ENCODE data around the gene ZBTB22.

Gene ZBTB22

GRCh38 chr6:33296797-33297405 is 20.6 kb downstream of the ZBTB22 start:
- peak overlapping the region; percentile 98 for H3K27ac ChIP-seq
- no peak for TF ChIP-seq ZFX (IDR thresholded peaks at IDR 0.05; ENCODE audit: borderline replicate concordance)
- TF ChIP-seq, protein P1, sequence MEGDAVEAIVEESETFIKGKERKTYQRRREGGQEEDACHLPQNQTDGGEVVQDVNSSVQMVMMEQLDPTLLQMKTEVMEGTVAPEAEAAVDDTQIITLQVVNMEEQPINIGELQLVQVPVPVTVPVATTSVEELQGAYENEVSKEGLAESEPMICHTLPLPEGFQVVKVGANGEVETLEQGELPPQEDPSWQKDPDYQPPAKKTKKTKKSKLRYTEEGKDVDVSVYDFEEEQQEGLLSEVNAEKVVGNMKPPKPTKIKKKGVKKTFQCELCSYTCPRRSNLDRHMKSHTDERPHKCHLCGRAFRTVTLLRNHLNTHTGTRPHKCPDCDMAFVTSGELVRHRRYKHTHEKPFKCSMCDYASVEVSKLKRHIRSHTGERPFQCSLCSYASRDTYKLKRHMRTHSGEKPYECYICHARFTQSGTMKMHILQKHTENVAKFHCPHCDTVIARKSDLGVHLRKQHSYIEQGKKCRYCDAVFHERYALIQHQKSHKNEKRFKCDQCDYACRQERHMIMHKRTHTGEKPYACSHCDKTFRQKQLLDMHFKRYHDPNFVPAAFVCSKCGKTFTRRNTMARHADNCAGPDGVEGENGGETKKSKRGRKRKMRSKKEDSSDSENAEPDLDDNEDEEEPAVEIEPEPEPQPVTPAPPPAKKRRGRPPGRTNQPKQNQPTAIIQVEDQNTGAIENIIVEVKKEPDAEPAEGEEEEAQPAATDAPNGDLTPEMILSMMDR (IDR thresholded peaks at IDR 0.05) = no peak

GRCh38 chr6:33295621-33296369 is 21.7 kb downstream of the ZBTB22 start:
- no peak for TF ChIP-seq ZFX (IDR thresholded peaks at IDR 0.05; ENCODE audit: borderline replicate concordance)
- H3K27ac ChIP-seq = peak overlapping the region; percentile 98

GRCh38 chr6:33294086-33294823 is 23.3 kb downstream of the ZBTB22 start:
- TF ChIP-seq ZFX (IDR thresholded peaks at IDR 0.05; ENCODE audit: borderline replicate concordance) = no peak
- TF ChIP-seq, protein P1 (IDR thresholded peaks at IDR 0.05) = no peak
- H3K27ac ChIP-seq = no peak overlapping the region; the same call in 1 of the 2 replicates

DNA sequence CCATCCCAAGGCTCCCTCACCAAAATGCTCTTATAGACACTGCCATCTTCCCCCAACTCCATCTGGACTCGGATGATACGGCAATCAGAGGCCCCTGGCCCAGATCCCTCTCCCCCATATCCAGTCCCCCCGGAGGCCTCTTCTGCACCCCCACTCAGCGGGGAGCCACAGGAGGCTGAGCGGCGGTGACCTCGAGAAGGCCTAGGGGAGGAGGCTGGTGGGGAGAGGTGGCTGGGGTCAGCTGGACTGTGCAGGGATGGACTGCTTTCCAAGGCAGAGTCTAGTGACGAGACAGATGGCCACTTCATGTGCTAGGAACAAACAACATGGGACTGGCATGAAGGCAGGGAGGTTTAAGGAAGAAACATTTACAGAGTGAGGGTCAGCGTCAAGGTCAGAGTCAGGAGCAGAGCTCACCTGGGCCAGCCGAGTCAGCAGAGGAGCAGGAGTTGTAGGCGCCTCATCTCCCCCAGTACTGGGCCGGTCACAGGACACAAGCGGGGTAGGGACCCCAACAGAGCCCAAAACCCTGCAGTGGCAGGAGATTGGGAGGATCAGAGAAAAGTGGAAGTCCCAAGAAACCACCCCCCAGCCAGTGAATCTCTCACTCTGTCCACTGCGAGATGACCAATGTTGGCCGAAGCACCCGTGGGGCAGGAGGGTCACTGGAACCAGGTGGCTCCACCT is 24.4 kb downstream of the ZBTB22 start:
- H3K27ac ChIP-seq = no peak overlapping the region
- no peak for TF ChIP-seq ZFX (IDR thresholded peaks at IDR 0.05; ENCODE audit: borderline replicate concordance)
- TF ChIP-seq, protein P1 (IDR thresholded peaks at IDR 0.05) = no peak

DNA sequence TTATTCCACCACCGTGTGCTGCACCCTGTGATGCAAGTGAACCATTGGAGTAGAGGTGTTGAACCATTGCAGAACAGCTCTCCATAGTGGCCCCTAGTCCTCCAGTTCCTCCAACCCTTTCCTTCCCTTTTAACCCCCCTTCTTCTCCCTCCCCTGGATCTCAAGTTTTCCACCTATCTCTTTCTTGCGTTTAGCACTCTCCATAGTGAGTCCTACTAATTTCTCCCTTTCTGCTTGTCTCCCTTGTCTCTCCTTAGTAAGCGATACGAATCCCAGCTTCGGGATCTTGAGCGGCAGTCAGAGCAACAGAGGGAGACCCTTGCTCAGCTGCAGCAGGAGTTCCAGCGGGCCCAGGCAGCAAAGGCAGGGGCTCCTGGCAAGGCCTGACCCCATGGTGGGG is 27.1 kb downstream of the ZBTB22 start:
- TF ChIP-seq ZFX (IDR thresholded peaks at IDR 0.05; ENCODE audit: borderline replicate concordance) = no peak
- TF ChIP-seq, protein P1 (IDR thresholded peaks at IDR 0.05) = no peak
- H3K27ac ChIP-seq = no peak overlapping the region; the same call in 1 of the 2 replicates

GRCh38 chr6:33289784-33290315 is 27.7 kb downstream of the ZBTB22 start:
- TF ChIP-seq ZFX (IDR thresholded peaks at IDR 0.05; ENCODE audit: borderline replicate concordance) = no peak
- TF ChIP-seq, protein P1 (IDR thresholded peaks at IDR 0.05) = no peak
- peak overlapping the region; percentile 70 for H3K27ac ChIP-seq

All from 22Rv1 (cell line).